HepG2 (cell line): Measurements from ENCODE around the gene CALML5. TPM values are rescaled to one million over a fixed set of nuclear protein-coding genes. Genes with fewer than 3 reads are reported as not detected.

Experiments used
- AGO2 ChIP-seq: fragments of 200-400 bp; formaldehyde crosslinking; optimal IDR thresholded peaks from 2 replicates; pipeline ENCODE3; 2017; ENCODE audit warnings: mild to moderate bottlenecking, low read depth, low read length, moderate library complexity
- BORCS8-MEF2B ChIP-seq: sonication (generic); formaldehyde crosslinking; IDR thresholded peaks from 2 replicates; pipeline ENCODE4 v1.8.0; 2022; ENCODE audit warnings: mild to moderate bottlenecking, missing genetic modification reagents
- GLI4 ChIP-seq: sonication (generic); formaldehyde crosslinking; IDR thresholded peaks from 2 replicates; pipeline ENCODE4 v1.5.1; 2020; ENCODE audit warnings: missing genetic modification reagents, mild to moderate bottlenecking, moderate library complexity, borderline replicate concordance
- HNRNPL ChIP-seq: fragments of 200-400 bp; formaldehyde crosslinking; IDR thresholded peaks from 2 replicates; pipeline ENCODE4 v1.6.1; 2017; ENCODE audit warnings: mild to moderate bottlenecking, low read depth, low read length
- ISL2 ChIP-seq: sonication (generic); formaldehyde crosslinking; IDR thresholded peaks from 2 replicates; pipeline ENCODE4 v1.5.0; 2020; ENCODE audit warnings: missing genetic modification reagents
- MATR3 ChIP-seq: sonication (generic); formaldehyde crosslinking; IDR thresholded peaks from 2 replicates; pipeline ENCODE4 v1.4.0; 2020; ENCODE audit warnings: missing genetic modification reagents
- MAZ ChIP-seq, 2 experiments: sonication (generic) in 1 of 2; formaldehyde crosslinking in 1 of 2; IDR thresholded peaks; 2 replicates each; pipeline versions ENCODE4 v1.5.0 to v1.6.1; 2012 to 2020; ENCODE audit warnings: low read depth in 2 of 2, mild to moderate bottlenecking in 2 of 2, borderline replicate concordance in 1 of 2, improper control_type of control experiment in 1 of 2, low read length in 1 of 2, missing genetic modification reagents in 1 of 2, moderate library complexity in 1 of 2
- MIXL1 ChIP-seq: IDR thresholded peaks from 2 replicates; pipeline ENCODE4 v1.6.1; 2016
- MLLT10 ChIP-seq: sonication (generic); formaldehyde crosslinking; IDR thresholded peaks from 2 replicates; pipeline ENCODE4 v1.4.0; 2020; ENCODE audit warnings: missing genetic modification reagents
- MTA1 ChIP-seq: sonication (generic); formaldehyde crosslinking; IDR thresholded peaks from 2 replicates; pipeline ENCODE4 v1.4.0; 2020; ENCODE audit warnings: missing genetic modification reagents, mild to moderate bottlenecking, borderline replicate concordance
- MYNN ChIP-seq: sonication (generic); formaldehyde crosslinking; IDR thresholded peaks from 2 replicates; pipeline ENCODE4 v1.4.0; 2020; ENCODE audit warnings: mild to moderate bottlenecking, low read depth, missing genetic modification reagents
- PRMT3 ChIP-seq: sonication (generic); formaldehyde crosslinking; IDR thresholded peaks from 2 replicates; pipeline ENCODE4 v1.8.1; 2022; ENCODE audit warnings: low read depth, mild to moderate bottlenecking, moderate library complexity, missing genetic modification reagents, borderline replicate concordance
- SRSF1 ChIP-seq: fragments of 200-400 bp; formaldehyde crosslinking; optimal IDR thresholded peaks from 2 replicates; pipeline ENCODE3; 2017; ENCODE audit warnings: mild to moderate bottlenecking, low read depth, low read length, moderate library complexity
- TCF7 ChIP-seq: sonication (generic); IDR thresholded peaks from 2 replicates; pipeline ENCODE4 v1.6.1; 2016; ENCODE audit warnings: antibody characterized with exemption, low read depth
- XRCC5 ChIP-seq: fragments of 200-400 bp; formaldehyde crosslinking; optimal IDR thresholded peaks from 2 replicates; pipeline ENCODE3; 2017; ENCODE audit warnings: mild to moderate bottlenecking, low read length
- ZFP36 ChIP-seq: fragments of 150-350 bp; IDR thresholded peaks from 2 replicates; pipeline ENCODE4 v1.6.1; 2018; ENCODE audit warnings: borderline replicate concordance, low read length, low read depth; ENCODE audit not compliant: partially characterized antibody
- ZNF552 ChIP-seq: sonication (generic); formaldehyde crosslinking; IDR thresholded peaks from 2 replicates; pipeline ENCODE4 v1.9.0; 2022; ENCODE audit warnings: missing genetic modification reagents, mild to moderate bottlenecking, borderline replicate concordance
- ZNF556 ChIP-seq: sonication (generic); formaldehyde crosslinking; IDR thresholded peaks from 2 replicates; pipeline ENCODE4 v1.4.0; 2020; ENCODE audit warnings: mild to moderate bottlenecking, missing genetic modification reagents, borderline replicate concordance
- polyA plus RNA-seq, 8 experiments: library from polyadenylated mRNA; depleted of rRNA in 3 of 8; stranded (reverse) in 7 of 8; unstranded in 1 of 8; fragments of >200 nt; fragmentation: Illumina TruSeq in 4 of 8; extraction: Trizol in 4 of 8; gene quantifications; 2 replicates each; pipeline versions ENCODE4 v1.2.1 to v1.2.3, GENCODE V29; 2011 to 2016; ENCODE audit warnings: low read depth in 4 of 8, missing spikeins in 1 of 8, mixed read lengths in 1 of 8; ENCODE audit not compliant: insufficient read depth in 1 of 8
- total RNA-seq, 5 experiments: library from RNA; depleted of rRNA; stranded (reverse); fragments of >200 nt; fragmentation: Illumina TruSeq; extraction: Trizol; gene quantifications; 2 replicates each; pipeline ENCODE4 v1.2.3, GENCODE V29; 2016; ENCODE audit warnings: low read depth in 1 of 5
- TF ChIP-seq, protein P1 (sequence below): IDR thresholded peaks from 2 replicates; pipeline ENCODE4 v1.6.1; 2016; ENCODE audit warnings: low read depth, missing genetic modification reagents, missing compliant biosample characterization
- TF ChIP-seq, protein P2 (sequence below): IDR thresholded peaks from 2 replicates; pipeline ENCODE4 v1.6.1; 2018; ENCODE audit warnings: missing genetic modification reagents, mild to moderate bottlenecking, missing compliant biosample characterization
- TF ChIP-seq, protein P3 (sequence below): sonication (generic); formaldehyde crosslinking; IDR thresholded peaks from 2 replicates; pipeline ENCODE4 v1.4.0; 2020; ENCODE audit warnings: mild to moderate bottlenecking, missing genetic modification reagents
- TF ChIP-seq, protein P4 (sequence below): sonication (generic); formaldehyde crosslinking; IDR thresholded peaks from 2 replicates; pipeline ENCODE4 v1.4.0; 2020; ENCODE audit warnings: low read depth, mild to moderate bottlenecking, missing genetic modification reagents

The CALML5 gene
- total and polyA plus RNA-seq, 2 of the 13 experiments (the other 11 are each of a cell fraction or from before 2014, with no cell fraction given): not detected

DNA sequence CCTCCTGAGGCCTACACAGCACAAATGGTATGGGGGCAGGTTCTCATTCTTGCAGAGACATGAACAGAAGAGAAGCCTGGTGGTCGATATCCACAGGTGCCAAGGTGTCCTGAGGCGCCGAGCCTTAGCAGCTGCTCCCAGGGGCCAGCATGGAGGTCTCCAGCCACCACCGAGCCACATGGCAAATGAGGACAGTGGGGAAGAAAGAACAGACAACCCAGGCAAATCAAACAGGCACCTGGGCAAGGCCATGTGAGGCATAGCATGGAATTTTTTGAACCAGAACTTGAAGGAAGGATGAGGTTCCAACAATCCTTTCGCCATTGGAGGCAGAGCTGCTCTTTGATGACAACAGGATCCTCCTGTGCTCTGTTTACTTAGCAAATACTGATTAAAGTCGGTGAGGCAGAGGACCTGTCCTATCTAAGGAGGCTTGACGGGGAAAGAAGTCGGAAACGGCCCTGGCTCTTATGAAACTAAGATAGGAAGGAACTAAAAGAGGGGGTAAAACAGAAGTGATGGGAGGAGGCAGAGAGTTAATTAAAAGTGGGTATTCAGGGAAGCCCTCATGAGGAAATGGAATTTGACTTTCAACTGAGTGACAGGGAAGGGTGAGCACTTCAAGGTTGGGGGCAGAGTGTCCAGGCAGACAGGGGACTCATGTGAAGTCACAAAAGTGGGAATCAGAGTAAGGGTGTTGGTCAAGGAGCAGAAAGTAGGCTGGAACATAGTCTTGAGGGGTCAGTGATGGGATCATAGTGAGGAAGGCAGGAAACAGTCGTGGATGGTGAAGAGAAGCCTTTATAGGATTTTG, 16.8 kb upstream of the CALML5 start (continued):
- no peak for TF ChIP-seq MYNN
- TF ChIP-seq, protein P1, sequence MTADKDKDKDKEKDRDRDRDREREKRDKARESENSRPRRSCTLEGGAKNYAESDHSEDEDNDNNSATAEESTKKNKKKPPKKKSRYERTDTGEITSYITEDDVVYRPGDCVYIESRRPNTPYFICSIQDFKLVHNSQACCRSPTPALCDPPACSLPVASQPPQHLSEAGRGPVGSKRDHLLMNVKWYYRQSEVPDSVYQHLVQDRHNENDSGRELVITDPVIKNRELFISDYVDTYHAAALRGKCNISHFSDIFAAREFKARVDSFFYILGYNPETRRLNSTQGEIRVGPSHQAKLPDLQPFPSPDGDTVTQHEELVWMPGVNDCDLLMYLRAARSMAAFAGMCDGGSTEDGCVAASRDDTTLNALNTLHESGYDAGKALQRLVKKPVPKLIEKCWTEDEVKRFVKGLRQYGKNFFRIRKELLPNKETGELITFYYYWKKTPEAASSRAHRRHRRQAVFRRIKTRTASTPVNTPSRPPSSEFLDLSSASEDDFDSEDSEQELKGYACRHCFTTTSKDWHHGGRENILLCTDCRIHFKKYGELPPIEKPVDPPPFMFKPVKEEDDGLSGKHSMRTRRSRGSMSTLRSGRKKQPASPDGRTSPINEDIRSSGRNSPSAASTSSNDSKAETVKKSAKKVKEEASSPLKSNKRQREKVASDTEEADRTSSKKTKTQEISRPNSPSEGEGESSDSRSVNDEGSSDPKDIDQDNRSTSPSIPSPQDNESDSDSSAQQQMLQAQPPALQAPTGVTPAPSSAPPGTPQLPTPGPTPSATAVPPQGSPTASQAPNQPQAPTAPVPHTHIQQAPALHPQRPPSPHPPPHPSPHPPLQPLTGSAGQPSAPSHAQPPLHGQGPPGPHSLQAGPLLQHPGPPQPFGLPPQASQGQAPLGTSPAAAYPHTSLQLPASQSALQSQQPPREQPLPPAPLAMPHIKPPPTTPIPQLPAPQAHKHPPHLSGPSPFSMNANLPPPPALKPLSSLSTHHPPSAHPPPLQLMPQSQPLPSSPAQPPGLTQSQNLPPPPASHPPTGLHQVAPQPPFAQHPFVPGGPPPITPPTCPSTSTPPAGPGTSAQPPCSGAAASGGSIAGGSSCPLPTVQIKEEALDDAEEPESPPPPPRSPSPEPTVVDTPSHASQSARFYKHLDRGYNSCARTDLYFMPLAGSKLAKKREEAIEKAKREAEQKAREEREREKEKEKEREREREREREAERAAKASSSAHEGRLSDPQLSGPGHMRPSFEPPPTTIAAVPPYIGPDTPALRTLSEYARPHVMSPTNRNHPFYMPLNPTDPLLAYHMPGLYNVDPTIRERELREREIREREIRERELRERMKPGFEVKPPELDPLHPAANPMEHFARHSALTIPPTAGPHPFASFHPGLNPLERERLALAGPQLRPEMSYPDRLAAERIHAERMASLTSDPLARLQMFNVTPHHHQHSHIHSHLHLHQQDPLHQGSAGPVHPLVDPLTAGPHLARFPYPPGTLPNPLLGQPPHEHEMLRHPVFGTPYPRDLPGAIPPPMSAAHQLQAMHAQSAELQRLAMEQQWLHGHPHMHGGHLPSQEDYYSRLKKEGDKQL (CRISPR knock-in tag): no peak
- no peak for TF ChIP-seq ZNF552 (CRISPR knock-in tag)
- no peak for TF ChIP-seq MATR3 (CRISPR knock-in tag)
- TF ChIP-seq, protein P2, sequence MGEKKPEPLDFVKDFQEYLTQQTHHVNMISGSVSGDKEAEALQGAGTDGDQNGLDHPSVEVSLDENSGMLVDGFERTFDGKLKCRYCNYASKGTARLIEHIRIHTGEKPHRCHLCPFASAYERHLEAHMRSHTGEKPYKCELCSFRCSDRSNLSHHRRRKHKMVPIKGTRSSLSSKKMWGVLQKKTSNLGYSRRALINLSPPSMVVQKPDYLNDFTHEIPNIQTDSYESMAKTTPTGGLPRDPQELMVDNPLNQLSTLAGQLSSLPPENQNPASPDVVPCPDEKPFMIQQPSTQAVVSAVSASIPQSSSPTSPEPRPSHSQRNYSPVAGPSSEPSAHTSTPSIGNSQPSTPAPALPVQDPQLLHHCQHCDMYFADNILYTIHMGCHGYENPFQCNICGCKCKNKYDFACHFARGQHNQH (CRISPR knock-in tag): 0 out of 2 replicates have a peak, but pooled peaks have one; percentile 23
- TF ChIP-seq AGO2: no peak
- no peak for TF ChIP-seq GLI4
- TF ChIP-seq, protein P3, sequence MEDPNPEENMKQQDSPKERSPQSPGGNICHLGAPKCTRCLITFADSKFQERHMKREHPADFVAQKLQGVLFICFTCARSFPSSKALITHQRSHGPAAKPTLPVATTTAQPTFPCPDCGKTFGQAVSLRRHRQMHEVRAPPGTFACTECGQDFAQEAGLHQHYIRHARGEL (CRISPR knock-in tag): no peak
- TF ChIP-seq, protein P4, sequence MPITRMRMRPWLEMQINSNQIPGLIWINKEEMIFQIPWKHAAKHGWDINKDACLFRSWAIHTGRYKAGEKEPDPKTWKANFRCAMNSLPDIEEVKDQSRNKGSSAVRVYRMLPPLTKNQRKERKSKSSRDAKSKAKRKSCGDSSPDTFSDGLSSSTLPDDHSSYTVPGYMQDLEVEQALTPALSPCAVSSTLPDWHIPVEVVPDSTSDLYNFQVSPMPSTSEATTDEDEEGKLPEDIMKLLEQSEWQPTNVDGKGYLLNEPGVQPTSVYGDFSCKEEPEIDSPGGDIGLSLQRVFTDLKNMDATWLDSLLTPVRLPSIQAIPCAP: no peak
- no peak for TF ChIP-seq MLLT10
- peak; percentile 49 for TF ChIP-seq ISL2 (CRISPR knock-in tag)
- TF ChIP-seq MIXL1 (CRISPR knock-in tag): 0 out of 2 replicates have a peak, but pooled peaks have one; percentile 46
- no peak for TF ChIP-seq MTA1 (CRISPR knock-in tag)
- TF ChIP-seq ZFP36: no peak
- TF ChIP-seq ZNF556 (CRISPR knock-in tag): no peak
- no peak; the same call in 1 of the 2 replicates for TF ChIP-seq PRMT3 (CRISPR knock-in tag)
- peak; percentile 74 for TF ChIP-seq TCF7
- TF ChIP-seq HNRNPL: no peak
- TF ChIP-seq BORCS8-MEF2B (CRISPR knock-in tag): no peak
- no peak for TF ChIP-seq SRSF1
- TF ChIP-seq MAZ (IDR thresholded peaks at IDR 0.05; ENCODE audit: borderline replicate concordance, low read depth, low read length): no peak
- TF ChIP-seq MAZ (CRISPR knock-in tag; IDR thresholded peaks at IDR 0.05; ENCODE audit: low read depth): no peak
- TF ChIP-seq XRCC5: peak; percentile 23
